Activated CD4-positive, alpha-beta T cell treated with anti-CD3 and anti-CD28 coated beads for 48 hours (primary cell): ENCODE data around the gene FMN1.
A peak's percentile ranks its signal among the peaks of the same experiment; 100 is the strongest.

Experiments
- DNase-seq: peaks from one replicate; pipeline ENCODE4 v3.0.0-alpha.2; 2020

FMN1 gene

DNA sequence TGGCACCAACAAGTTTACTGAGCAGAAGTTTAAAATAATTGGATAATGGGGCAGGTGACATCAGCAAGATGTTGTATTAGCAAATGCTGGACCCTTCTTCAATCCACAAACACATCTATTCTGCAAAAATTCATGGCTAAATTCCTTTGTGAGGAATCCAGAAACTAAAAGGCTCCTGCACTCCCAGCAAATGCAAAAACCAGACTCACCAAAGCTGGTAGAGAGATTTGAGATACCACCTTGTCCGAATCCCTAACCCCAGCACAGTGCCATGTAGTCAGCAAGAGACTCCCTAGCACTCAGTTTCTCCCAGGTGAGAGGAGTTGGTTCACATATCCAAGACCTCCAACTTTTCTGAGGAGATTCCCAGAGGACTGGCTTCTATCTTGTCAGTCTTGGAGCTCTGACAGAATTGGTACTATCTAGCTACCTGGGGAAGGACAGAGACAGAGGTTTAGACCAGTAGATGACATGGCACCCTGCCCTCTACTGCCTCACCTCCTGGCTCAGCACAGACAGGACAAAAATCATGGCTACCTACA is 454.9 kb downstream of the FMN1 start:
- no peak for DNase-seq

DNA sequence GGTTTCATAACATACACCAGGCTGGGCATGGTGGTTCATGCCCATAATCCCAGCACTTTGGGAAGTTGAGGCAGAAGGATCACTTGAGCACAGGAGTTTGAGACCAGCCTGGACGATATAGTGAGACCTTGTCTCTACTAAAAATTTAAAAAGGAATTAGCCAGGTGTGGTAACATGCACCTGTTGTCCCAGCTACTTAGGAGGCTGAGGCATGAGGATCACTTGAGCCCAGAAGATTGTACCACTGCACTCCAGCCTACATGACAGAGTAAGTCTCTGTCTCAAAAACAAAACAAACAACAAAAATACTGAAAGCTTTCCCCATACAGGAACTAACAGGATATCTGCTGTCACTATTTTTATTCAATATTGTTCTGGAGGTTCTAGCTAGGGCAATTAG is 455.8 kb downstream of the FMN1 start:
- DNase-seq: no peak

DNA sequence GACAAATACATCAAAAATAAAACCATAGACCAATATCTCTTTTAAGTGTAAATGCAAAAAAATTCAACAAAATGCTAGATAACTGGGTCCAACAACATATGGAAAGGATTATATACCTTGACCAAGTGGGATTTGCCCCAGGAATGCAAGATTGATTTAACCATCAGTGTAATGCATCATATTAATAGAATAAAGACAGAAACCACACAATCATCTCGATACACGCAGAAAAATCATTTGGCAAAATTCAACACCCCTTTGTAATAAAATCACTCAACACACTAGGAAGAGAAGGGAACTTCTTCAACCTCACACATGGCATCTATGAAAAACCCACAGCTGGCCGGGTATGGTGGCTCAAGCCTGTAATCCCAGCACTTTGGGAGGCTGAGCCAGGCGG is 457.2 kb downstream of the FMN1 start:
- DNase-seq: no peak

DNA sequence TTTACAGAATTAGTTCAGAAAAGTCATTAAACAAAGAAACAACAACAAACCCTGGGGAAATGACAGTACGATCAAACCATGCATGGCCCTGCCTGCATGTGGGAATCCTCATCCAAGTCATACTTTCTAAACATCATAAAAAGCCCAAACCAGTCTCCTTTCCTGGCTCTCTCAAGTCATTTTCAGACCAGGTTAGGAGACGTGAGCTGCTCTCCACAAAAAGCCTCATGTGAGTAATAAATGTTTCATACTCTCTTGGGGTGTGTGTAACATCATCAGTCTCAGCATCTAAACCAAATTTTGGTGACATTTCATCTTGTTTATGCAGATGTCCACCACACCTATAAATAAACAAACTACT is 457.8 kb downstream of the FMN1 start:
- no peak for DNase-seq

DNA sequence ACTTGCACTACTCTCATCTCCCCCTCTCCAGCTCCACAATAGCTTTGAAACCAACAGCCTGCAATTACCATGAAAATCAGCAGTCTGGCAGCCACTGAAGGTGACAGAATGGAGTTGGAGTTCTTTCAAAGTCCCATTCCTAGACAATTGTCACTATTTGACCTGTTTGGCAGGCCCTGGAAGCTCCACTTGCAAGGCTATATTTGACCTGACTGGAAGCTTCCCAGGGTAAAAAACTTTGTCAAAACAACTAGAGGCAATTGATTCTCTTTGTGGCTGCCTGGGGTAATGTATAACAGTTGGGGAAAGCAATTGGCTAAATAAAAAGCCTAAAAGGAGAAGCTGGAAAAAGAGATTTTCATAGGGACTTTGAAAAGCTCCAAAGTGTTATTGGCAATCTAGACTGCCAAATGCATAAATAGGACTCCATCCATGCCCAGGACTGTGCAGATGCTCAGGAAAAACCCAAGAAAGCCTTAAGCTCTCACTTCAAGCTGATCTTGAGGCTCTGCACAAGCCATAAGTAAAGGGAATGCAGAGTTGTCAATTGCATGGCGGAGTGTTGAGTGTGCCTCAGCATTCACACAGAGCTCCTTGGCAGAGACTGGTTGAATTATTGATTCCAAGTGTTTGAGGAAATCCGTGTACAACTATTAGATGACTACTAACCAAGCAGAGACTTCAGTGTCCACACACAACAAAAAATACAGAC is 458.4 kb downstream of the FMN1 start:
- DNase-seq: no peak

DNA sequence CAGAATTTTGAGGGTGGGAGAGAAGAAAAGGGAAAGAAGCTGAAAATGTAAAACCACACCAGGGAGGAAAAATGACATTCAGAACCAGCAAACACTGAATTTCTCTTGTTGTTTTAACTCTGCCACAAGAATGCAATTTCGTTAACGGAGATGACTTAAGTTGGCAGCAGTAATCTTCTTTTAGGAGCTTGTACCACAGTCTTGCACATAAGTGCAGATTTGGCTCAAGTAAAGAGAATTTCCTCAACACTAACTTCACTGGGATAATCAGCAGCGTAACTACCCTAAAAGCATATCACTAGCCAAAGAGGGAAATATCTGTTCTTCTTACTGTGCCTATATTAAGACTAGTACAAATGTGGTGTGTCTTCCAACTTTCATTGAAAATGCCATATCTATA is 461.2 kb downstream of the FMN1 start:
- DNase-seq: no peak

DNA sequence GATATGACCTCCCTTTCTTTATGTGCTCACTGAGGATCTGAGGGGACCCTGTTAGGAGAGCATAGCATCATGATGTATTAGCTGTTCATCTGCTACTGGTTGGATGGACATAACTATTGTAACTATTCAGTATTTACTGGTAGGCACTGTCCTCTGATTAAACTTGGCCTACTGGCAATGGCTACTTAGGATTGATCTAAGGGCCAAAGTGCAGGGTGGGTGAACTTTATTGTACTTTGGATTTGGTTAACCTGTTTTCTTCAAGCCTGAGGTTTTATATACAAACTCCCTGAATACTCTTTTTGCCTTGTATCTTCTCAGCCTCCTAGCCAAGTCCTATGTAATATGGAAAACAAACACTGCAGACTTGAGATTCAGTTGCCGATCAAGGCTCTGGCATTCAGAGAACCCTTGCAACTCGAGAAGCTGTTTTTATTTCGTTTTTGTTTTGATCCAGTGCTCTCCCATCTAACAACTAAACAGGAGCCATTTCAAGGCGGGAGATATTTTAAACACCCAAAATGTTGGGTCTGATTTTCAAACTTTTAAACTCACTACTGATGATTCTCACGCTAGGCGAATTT is 461.8 kb downstream of the FMN1 start:
- no peak for DNase-seq

DNA sequence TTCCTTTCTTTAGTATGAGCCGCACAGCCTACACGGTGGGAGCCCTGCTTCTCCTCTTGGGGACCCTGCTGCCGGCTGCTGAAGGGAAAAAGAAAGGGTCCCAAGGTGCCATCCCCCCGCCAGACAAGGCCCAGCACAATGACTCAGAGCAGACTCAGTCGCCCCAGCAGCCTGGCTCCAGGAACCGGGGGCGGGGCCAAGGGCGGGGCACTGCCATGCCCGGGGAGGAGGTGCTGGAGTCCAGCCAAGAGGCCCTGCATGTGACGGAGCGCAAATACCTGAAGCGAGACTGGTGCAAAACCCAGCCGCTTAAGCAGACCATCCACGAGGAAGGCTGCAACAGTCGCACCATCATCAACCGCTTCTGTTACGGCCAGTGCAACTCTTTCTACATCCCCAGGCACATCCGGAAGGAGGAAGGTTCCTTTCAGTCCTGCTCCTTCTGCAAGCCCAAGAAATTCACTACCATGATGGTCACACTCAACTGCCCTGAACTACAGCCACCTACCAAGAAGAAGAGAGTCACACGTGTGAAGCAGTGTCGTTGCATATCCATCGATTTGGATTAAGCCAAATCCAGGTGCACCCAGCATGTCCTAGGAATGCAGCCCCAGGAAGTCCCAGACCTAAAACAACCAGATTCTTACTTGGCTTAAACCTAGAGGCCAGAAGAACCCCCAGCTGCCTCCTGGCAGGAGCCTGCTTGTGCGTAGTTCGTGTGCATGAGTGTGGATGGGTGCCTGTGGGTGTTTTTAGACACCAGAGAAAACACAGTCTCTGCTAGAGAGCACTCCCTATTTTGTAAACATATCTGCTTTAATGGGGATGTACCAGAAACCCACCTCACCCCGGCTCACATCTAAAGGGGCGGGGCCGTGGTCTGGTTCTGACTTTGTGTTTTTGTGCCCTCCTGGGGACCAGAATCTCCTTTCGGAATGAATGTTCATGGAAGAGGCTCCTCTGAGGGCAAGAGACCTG is 463.5 kb downstream of the FMN1 start:
- peak; percentile 28 for DNase-seq

DNA sequence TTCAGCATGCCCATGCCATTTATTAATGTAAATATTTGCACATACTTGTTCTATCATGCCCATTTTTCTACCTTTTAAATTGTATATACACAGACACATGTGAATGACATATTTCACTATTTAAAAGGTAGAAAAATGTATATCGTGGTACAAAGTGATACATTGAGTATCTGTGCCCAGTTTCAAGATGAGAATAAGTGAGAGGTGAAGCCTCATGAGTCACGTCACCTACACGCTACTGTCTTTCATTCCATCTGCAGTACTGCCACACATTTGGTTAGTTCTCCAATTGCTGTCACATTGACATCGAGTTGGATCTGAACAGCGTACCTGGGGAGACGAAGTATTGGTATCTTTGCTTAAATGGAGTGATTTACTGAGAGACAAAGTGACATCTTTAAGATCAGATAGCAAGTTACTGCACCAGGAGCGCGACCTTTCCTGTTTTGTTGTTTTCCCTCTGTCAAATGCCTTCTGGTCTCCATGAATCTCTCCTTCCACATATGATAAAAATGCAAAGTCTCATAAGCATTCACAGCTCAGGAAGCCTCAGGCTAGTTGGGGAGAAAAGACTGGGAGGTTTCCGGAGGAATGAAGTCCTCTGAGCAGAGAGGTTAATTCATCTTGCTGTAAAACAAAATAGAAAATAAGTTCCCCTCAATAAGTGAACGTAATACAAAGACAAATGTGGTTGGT is 464.7 kb downstream of the FMN1 start:
- no peak for DNase-seq

DNA sequence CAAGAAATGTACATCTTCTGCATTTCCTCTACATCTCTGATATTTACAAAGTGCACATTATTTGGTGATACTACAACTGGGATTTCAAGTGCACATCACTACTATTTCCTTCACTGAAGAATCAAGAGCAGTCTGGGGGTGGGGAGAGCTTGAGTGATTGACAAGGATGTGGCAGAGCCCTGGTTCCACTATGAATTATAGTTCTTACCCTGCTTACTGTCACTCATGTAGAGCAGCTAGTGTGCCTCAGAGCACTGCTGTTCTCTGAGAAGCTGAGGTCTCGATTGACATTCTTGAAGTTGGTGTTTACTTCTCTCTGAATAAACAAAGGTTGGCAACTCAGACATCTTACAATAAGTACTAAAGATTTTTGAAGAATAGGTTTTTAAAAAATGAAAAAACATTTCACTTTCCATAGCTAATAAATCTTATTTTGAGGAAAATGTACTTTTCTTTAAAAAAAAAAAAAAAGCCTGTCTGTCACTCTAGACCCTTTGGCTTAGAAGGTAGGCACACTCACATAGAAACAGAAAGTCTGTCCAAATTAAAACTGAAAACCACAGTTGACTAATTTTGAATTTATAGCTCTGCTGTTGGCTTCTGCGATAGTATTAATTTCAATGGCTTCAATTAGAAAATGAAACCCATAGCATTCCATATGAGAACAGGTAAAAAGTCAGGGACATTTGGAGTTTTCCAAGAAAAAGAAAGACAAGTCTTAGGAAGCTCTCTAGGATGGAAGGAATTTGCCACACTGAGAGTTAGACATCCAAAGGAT is 471.2 kb downstream of the FMN1 start:
- DNase-seq: no peak

DNA sequence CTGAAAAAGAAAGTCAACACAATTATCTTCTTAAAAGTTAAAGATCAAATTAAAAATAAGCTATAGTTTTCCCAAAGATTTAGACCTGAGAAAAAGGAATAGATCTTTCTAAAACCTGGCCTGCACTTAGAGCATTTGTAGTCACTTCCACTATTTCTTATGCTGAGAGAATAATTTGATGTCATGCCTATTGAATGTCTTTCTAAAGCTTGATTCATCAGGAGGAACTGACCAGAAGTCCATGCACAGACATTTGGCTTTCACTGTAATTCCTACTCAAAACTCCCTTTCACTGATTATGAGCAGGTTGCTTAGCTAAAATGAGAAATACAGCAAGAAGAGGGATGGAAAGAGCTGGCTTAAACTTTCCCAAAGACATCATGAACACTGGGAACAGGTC is 472.4 kb downstream of the FMN1 start:
- no peak for DNase-seq

DNA sequence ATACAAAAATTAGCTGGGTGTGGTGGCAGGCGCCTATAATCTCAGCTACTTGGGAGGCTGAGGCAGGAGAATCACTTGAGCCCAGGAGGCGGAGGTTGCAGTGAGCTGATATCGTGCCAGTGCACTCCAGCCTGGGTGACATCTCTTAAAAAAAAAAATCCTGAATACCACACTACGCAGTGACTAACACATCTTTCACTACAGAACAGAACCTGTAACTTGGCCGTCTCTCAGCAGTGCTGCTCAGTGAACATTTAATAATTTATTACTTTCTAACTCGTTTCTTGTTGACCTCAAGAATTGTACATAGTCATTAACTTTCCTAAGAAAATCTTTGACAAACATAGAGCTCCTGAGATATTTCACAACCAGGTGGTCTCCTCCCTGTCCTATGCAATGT is 472.9 kb downstream of the FMN1 start:
- no peak for DNase-seq

DNA sequence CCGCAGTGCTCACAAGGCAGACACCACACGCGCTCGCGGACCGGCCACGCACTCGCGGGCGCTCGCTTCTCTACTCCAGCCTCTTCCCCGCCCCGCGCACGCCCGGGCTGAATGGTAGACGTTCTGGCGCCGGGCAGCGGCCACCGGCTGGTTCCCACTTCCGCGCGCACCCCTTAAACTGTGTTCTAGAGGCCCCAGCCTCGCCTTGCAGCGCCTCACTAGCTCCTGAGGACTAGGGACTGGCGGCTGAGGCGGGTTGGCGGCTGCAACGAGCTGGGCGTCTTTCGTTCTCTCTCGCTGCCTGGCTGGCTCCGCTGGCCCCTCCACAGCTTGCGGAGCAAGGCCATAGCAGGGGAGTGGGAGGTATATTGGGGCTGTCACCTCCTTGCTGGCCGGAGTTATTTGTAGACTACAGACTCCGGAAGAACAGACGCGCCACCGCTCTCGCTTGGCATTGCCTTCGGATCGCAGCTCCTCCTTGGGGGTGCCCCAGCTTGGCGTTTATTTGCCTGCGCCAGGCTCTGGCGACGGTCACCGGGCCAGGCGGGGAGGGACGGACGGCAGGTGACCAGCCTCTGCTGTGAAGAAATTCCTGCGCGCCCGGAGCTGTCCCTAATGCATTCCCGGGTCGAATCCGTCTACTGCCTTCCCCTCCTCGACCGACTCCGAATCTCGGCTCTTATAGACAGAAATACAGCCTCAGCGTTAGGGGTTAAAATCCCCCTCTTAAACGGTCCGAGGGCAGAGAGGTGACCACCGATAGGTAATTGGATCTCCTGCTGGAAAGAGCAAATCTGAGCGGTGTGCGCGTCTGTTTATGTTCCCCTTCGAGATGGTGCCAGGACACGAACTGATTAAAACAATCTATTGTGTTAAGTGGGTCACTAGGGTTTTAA is 475.4 kb downstream of the FMN1 start:
- peak; percentile 24 for DNase-seq

DNA sequence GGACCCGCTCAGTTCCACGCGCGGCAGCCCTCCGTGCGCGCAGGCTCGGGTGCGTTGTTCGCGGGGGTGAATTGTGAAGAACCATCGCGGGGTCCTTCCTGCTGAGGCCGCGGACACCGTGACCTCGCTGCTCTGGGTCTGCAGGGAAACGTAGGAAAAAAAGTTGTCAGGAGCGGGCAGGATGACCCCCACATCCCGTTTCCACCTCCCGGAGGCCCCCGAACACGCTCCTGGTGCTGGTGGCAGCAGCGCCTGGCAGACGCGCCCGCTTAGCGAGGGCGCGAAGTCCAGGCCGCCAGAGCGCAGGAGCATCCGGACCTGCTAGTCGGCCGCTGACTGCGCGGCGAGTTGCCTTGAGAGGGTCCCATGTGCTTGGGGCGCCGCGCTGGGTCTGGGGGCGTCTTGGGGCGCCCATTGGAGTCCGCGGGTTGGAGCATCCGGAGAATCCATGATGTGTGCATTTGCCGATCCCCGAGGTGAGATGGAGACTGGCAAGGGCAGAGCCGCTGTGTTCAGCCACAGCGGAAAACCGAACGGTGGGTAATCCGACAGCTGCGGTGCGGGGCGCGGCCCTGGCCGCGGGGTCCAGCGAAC is 476.2 kb downstream of the FMN1 start:
- DNase-seq: no peak

DNA sequence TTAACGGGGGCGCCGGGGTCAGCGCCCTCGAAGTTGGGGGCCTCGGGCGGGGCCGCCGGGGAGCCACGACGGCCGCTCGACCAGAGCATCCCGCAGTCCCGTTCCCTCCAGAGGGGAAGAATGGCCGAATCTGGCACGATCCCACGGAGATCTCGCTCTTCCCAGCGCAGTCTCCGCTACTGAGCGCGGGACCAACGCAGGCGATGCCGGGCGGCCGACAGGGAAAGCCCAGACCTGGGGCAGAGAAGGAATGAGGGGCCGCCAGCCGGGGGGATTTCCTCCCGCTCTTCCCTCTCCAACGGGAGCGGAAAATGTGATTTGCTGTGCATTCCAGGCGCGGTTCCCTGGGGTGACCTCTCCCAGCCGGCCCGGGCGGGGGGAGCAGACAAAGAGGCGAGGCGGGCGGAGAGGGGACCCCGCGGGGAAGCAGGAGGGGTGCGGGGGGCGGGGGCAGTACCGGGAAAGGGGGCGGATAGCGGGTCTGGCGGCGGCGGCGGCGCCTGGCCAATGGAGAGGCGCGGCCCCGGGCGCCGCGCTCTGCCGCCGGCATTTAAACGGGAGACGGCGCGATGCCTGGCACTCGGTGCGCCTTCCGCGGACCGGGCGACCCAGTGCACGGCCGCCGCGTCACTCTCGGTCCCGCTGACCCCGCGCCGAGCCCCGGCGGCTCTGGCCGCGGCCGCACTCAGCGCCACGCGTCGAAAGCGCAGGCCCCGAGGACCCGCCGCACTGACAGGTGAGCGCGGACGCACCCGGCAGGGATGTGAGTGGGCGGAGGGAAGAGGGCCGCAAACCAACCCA is 476.9 kb downstream of the FMN1 start, which contains the start of gene GREM1:
Gene GREM1, plus strand, starts transcription at position 579 of the 801 bp plus-strand sequence. CDS start 12,687 bp downstream, outside the sequence.
- DNase-seq: no peak

DNA sequence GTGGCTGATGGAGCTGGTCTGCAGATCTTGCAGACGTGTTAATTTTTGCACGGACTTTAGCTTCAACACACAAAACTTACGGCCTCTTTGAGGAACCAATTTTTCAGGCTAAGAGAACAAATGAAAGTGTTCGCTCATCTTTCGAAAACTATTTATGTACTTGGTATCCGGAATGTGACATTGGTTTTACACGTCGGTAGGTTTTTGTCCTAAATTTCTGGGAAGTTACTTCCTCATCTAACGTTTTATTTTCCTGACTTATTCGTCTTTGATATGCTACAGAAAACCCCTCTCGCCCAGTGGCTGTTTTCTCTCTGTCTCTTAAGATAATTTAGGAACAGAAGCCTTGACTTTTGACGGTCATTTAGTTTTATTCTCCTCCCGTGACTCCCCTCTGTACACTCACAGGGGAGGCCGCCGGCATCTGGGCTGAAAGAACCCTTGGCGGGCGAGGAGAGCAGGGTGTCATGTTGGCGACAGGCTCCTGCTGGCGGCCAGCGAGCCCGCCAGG is 477.5 kb downstream of the FMN1 start:
- no peak for DNase-seq

DNA sequence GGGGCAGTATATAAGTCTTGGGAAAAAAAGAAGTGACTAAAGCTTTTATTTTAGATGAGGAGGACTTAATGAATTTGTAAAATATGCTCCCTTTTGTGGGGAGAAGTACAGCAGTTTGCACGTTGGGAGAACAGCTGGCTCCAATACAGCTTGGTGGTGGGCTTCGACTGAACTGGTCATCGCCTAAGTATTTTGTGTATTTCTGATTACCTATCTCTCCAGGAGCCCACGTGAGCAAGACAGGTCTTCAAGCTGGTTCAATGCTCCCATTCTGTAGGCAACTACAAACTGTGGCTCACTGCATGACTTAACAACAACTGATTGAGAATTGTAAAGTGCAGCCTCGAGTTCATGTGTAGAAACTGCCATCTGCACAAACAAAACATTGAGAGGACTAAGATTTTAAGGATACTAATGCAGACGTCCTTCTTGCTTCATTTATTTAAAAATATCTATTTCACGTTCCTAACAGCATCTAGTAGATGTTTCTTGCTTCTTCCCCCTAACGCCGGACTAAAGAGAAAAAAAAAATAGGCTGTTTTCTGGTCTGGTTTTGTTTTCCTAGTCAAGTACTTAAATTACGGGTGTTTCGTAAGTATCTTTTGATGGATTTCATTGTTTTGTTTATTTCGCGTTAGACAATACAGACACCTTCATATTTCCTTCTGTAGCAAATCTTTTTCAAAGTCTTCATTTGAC is 478.1 kb downstream of the FMN1 start:
- DNase-seq: no peak
